B cell (primary cell): ENCODE measurements around the gene KNSTRN. TPM values are rescaled to one million over a fixed set of nuclear protein-coding genes. Genes with fewer than 3 reads are reported as not detected.

Experiments used
- ATAC-seq: fragments of 200-7000 bp; cut with Tn5 transposase; one replicate; pipeline ENCODE4 v1.10.0; 2021; ENCODE audit warnings: low read depth, mild to moderate bottlenecking, moderate number of reproducible peaks, moderate library complexity
- CTCF ChIA-PET: fragments of 350-600 bp; sonication (Branson Sonifier 250); formaldehyde crosslinking; loops from one replicate; lab custom pipeline; 2021; ENCODE audit warnings: antibody characterized with exemption, inconsistent platforms; lab: Charles Lee
- POLR2A ChIA-PET: fragments of 350-600 bp; sonication (Branson Sonifier 250); formaldehyde crosslinking; loops from one replicate; lab custom pipeline; 2021; ENCODE audit warnings: antibody characterized with exemption; lab: Charles Lee
- DNase-seq: peaks from one replicate; pipeline ENCODE4 v3.0.0; 2013
- H2AFZ ChIP-seq: 2 replicates; pipeline ENCODE4 v1.6.1; 2012; ENCODE audit warnings: mild to moderate bottlenecking, low read depth, low read length; ENCODE audit not compliant: insufficient read depth, poor library complexity, severe bottlenecking
- H3K27ac ChIP-seq, 2 donors: 1 replicate in 1 of 2; 2 replicates in 1 of 2; pipeline ENCODE4 v1.5.1; 2012 to 2013; ENCODE audit warnings: low read length in 2 of 2, mild to moderate bottlenecking in 2 of 2, moderate library complexity in 1 of 2
- H3K27me3 ChIP-seq, 4 experiments: fragments of 200-600 bp in 1 of 4; sonication (generic) in 1 of 4; replicated peaks in 1 of 4; 1 replicate in 2 of 4; 2 replicates in 2 of 4; pipeline versions ENCODE4 v1.6.1 to v1.7.0; 2013 to 2016; ENCODE audit warnings: low read length in 3 of 4, mild to moderate bottlenecking in 2 of 4, mixed read lengths in 1 of 4, moderate library complexity in 1 of 4; ENCODE audit not compliant: insufficient read depth in 4 of 4, control insufficient read depth in 3 of 4; ENCODE audit errors: control extremely low read depth in 1 of 4
- H3K36me3 ChIP-seq, 2 experiments: replicated peaks in 1 of 2; 1 replicate in 1 of 2; 2 replicates in 1 of 2; pipeline versions ENCODE4 v1.6.1 to v1.7.1; 2013; ENCODE audit warnings: low read length in 1 of 2; ENCODE audit not compliant: insufficient read depth in 2 of 2, control insufficient read depth in 1 of 2; ENCODE audit errors: control extremely low read depth in 1 of 2, extremely low read depth in 1 of 2
- H3K4me1 ChIP-seq, 2 donors: fragments of 200-600 bp in 1 of 2; sonication (generic) in 1 of 2; 1 replicate in 1 of 2; 2 replicates in 1 of 2; pipeline versions ENCODE4 v1.5.1 to v1.6.1; 2013 to 2017; ENCODE audit warnings: low read length in 2 of 2; ENCODE audit not compliant: control insufficient read depth in 2 of 2, insufficient read depth in 2 of 2
- H3K4me2 ChIP-seq: replicated peaks from 2 replicates; pipeline ENCODE3; 2012; ENCODE audit warnings: mild to moderate bottlenecking, low read depth, low read length; ENCODE audit not compliant: poor library complexity, severe bottlenecking
- H3K4me3 ChIP-seq, 5 experiments: fragments of 200-600 bp in 1 of 5; sonication (generic) in 1 of 5; 1 replicate in 3 of 5; 2 replicates in 2 of 5; pipeline versions ENCODE4 v1.5.1 to v1.7.0; 2011 to 2016; ENCODE audit warnings: low read length in 4 of 5, mild to moderate bottlenecking in 4 of 5, low read depth in 2 of 5, control low read depth in 1 of 5, moderate library complexity in 1 of 5; ENCODE audit not compliant: insufficient read depth in 1 of 5; ENCODE audit errors: control extremely low read depth in 1 of 5, extremely low read depth in 1 of 5
- H3K79me2 ChIP-seq: fragments of 200-600 bp; sonication (generic); one replicate; pipeline ENCODE4 v1.6.0; 2016; ENCODE audit warnings: low read length; ENCODE audit not compliant: control insufficient read depth, insufficient read depth
- H3K9ac ChIP-seq: fragments of 200-600 bp; sonication (generic); 2 replicates; pipeline ENCODE4 v1.6.1; 2017; ENCODE audit warnings: mild to moderate bottlenecking, low read length, moderate library complexity
- H3K9me3 ChIP-seq, 3 donors: one replicate each; pipeline versions ENCODE4 v1.6.1 to v1.7.1; 2013; ENCODE audit warnings: low read length in 2 of 3; ENCODE audit not compliant: control insufficient read depth in 2 of 3, insufficient read depth in 1 of 3; ENCODE audit errors: control extremely low read depth in 1 of 3
- H4K20me1 ChIP-seq: 2 replicates; pipeline ENCODE4 v1.6.0; 2012; ENCODE audit warnings: mild to moderate bottlenecking, low read length; ENCODE audit not compliant: insufficient read depth, control insufficient read depth, poor library complexity, severe bottlenecking
- H3K27ac Mint-ChIP-seq: one replicate; pipeline ENCODE4 v1.8.0; 2021; ENCODE audit warnings: mixed read lengths
- H3K27me3 Mint-ChIP-seq: one replicate; pipeline ENCODE4 v1.8.0; 2021; ENCODE audit warnings: mixed read lengths
- H3K4me1 Mint-ChIP-seq: one replicate; pipeline ENCODE4 v1.8.0; 2021; ENCODE audit warnings: mixed read lengths
- H3K4me3 Mint-ChIP-seq: one replicate; pipeline ENCODE4 v1.8.0; 2021; ENCODE audit warnings: mixed read lengths
- H3K9me3 Mint-ChIP-seq: one replicate; pipeline ENCODE4 v1.8.0; 2022; ENCODE audit warnings: mixed read lengths; ENCODE audit not compliant: insufficient read depth
- CTCF ChIP-seq: fragments of 200-600 bp; IDR thresholded peaks from one replicate; pipeline ENCODE4 v1.8.0; 2022; ENCODE audit warnings: antibody characterized with exemption, mild to moderate bottlenecking
- EZH2 ChIP-seq: IDR thresholded peaks from 2 replicates; pipeline ENCODE4 v1.6.1; 2012; ENCODE audit warnings: borderline replicate concordance, low read depth, mild to moderate bottlenecking, moderate library complexity, low read length; ENCODE audit not compliant: insufficient read depth, poor library complexity, severe bottlenecking
- WGBS: methylation state at CpG from one replicate; pipeline ENCODE4 v1.1.5; 2013; ENCODE audit warnings: missing lambda C conversion rate; ENCODE audit not compliant: insufficient coverage; 5-methylcytosine and 5-hydroxymethylcytosine counted together
- intact Hi-C: fragments of 100-400 bp; cut with micrococcal nuclease; formaldehyde crosslinking; loops from one replicate; pipeline ENCODE4 v1.10.0; 2022
- polyA plus RNA-seq: library from polyadenylated mRNA; depleted of rRNA; stranded (reverse); fragments of >200 nt; gene quantifications from 2 replicates; pipeline ENCODE4 v1.2.3, GENCODE V29; 2012
- total RNA-seq, 2 donors: library from RNA; stranded (reverse); fragments of 120-200 nt in 1 of 2; gene quantifications; 1 replicate in 1 of 2; 2 replicates in 1 of 2; pipeline versions ENCODE4 v1.2.3 to v1.2.4, GENCODE V29; 2013 to 2022

KNSTRN gene
- total and polyA plus RNA-seq, 2 donors (not counting 1 experiment from before 2014, with no cell fraction given), result 4.0 to 14.0 TPM

- no peaks in the 10 kb centered on the region for H3K27me3 Mint-ChIP-seq
- H3K9ac ChIP-seq, result peak overlapping the region; percentile 64
- H3K79me2 ChIP-seq, result peaks cover 35% of the 10 kb centered on the region
- H3K36me3 ChIP-seq, result peaks cover 0 to 4% of the 10 kb centered on the region in 2 experiments
- no peaks in the 10 kb centered on the region for H3K9me3 ChIP-seq
- H4K20me1 ChIP-seq, result peaks cover 25% of the 10 kb centered on the region
- H3K9me3 Mint-ChIP-seq, result no peaks in the 10 kb centered on the region
- ChIA-PET POLR2A (interaction anchor here (0.6 to 1.0 kb wide), 2 partner anchors 39 to 48 kb away, joined by 3 read pairs; partner anchors contain the start of gene IVD), CTCF (interaction anchor here (0.5 to 6.4 kb wide), 12 partner anchors 17 to 294 kb away, joined by 3 to 56 read pairs (median 5); partner anchors contain the start of genes CCDC9B and IVD)
- no peak for TF ChIP-seq EZH2
- ATAC-seq, result no peak
- peak overlapping the region in 4 of 5 experiments; percentile 44 to 62 (median 58) for H3K4me3 ChIP-seq
- H3K4me1 ChIP-seq, result peaks cover 14 to 26% of the 10 kb centered on the region in 2 donors
- WGBS, result over 99% methylated on average over 13 of the region's 14 CpGs
- H3K4me2 ChIP-seq, result peak overlapping the region; percentile 93
- H3K27ac ChIP-seq, result peak overlapping the region in 1 of 2 donors; percentile 42
- H3K4me1 Mint-ChIP-seq, result peaks cover 22% of the 10 kb centered on the region
- intact Hi-C loops, result no loop called here
- peak overlapping the region; percentile 95 for H2AFZ ChIP-seq
- H3K27me3 ChIP-seq, result no peaks in the 10 kb centered on the region
- peak overlapping the region; percentile 83 for H3K27ac Mint-ChIP-seq
- peak overlapping the region; percentile 86 for H3K4me3 Mint-ChIP-seq
- DNase-seq, result no peak
Measured at GRCh38 chr15:40366457-40367370, 15.8 kb upstream of the KNSTRN start.

- Histone ChIP-seq H4K20me1 (peaks cover 25% of the 10 kb centered on the region), H3K4me3 (peak overlapping the region; percentile 21 to 62 (median 57)), H3K9ac (peak overlapping the region; percentile 64), H3K36me3 (peaks cover 0 to 4% of the 10 kb centered on the region in 2 experiments), H3K9me3 (no peaks in the 10 kb centered on the region), H3K4me1 (peaks cover 14 to 26% of the 10 kb centered on the region in 2 donors), H3K4me2 (peak overlapping the region; percentile 93), H3K27me3 (no peaks in the 10 kb centered on the region), H2AFZ (peak overlapping the region; percentile 95), H3K27ac (peak overlapping the region; percentile 26 to 42), H3K79me2 (peaks cover 35% of the 10 kb centered on the region)
- peaks cover 22% of the 10 kb centered on the region for H3K4me1 Mint-ChIP-seq
- no peaks in the 10 kb centered on the region for H3K27me3 Mint-ChIP-seq
- peak overlapping the region; percentile 83 for H3K27ac Mint-ChIP-seq
- ChIA-PET POLR2A (interaction anchor here (1.0 kb wide), 1 partner anchor 38 kb away, joined by 3 read pairs; the partner anchor contains the start of gene IVD), CTCF (interaction anchor here (0.5 to 6.4 kb wide), 15 partner anchors 10 to 1908 kb away, joined by 3 to 56 read pairs (median 4); partner anchors contain the start of genes DISP2 and IVD)
- no peak for TF ChIP-seq CTCF
- TF ChIP-seq EZH2, result no peak
- ATAC-seq (no peak), DNase-seq (no peak)
- intact Hi-C loops, result no loop called here
- no peaks in the 10 kb centered on the region for H3K9me3 Mint-ChIP-seq
- WGBS, result 64% methylated on average over 5 of the region's 5 CpGs
- H3K4me3 Mint-ChIP-seq, result peak overlapping the region; percentile 86
Measured at GRCh38 chr15:40367371-40367685, 15.2 kb upstream of the KNSTRN start.
